ENCODE results near the gene CSH1.
A peak's percentile ranks its signal among the peaks of the same experiment; 100 is the strongest.

GRCh38 chr17:63919311-63919723 lies 22.9 kb upstream of the CSH1 start:
- peak in 2 of 3 donors; percentile 35 to 95 for TF ChIP-seq CTCF (IDR thresholded peaks at IDR 0.05)
- TF ChIP-seq POLR2A (IDR thresholded peaks at IDR 0.05), result no peak
